Type B pancreatic cell (in vitro differentiated cells): Measurements from ENCODE around the gene IQSEC1. TPM values are rescaled to one million over a fixed set of nuclear protein-coding genes. Genes with fewer than 3 reads are reported as not detected.

Experiments used
- DNase-seq: peaks from one replicate; pipeline ENCODE4 v3.0.0; 2021; ENCODE audit warnings: mixed read lengths; ENCODE audit not compliant: unreplicated experiment; ENCODE audit errors: extremely low spot score
- H3K27ac Mint-ChIP-seq: 2 replicates; pipeline ENCODE4 v1.8.0; 2021; ENCODE audit warnings: mild to moderate bottlenecking, mixed read lengths
- H3K27me3 Mint-ChIP-seq: 2 replicates; pipeline ENCODE4 v1.8.0; 2021; ENCODE audit warnings: mixed read lengths
- H3K36me3 Mint-ChIP-seq: 2 replicates; pipeline ENCODE4 v1.8.0; 2021; ENCODE audit warnings: mixed read lengths
- H3K4me1 Mint-ChIP-seq: one replicate; pipeline ENCODE4 v1.8.0; 2021; ENCODE audit warnings: mixed read lengths; ENCODE audit not compliant: unreplicated experiment
- H3K4me3 Mint-ChIP-seq: 2 replicates; pipeline ENCODE4 v1.8.0; 2021; ENCODE audit warnings: mild to moderate bottlenecking, mixed read lengths
- H3K9me3 Mint-ChIP-seq: 2 replicates; pipeline ENCODE4 v1.8.0; 2021; ENCODE audit warnings: mixed read lengths
- CTCF ChIP-seq: fragments of 200-600 bp; sonication (generic); conservative IDR thresholded peaks from 2 replicates; pipeline ENCODE4 v1.5.0; 2021; ENCODE audit warnings: antibody characterized with exemption, mild to moderate bottlenecking
- total RNA-seq: library from RNA; stranded (reverse); gene quantifications from 2 replicates; pipeline ENCODE4 v1.2.1, GENCODE V29; 2021; ENCODE audit warnings: low replicate concordance

Gene IQSEC1
- total RNA-seq, 1 donor from 2014 or later, result 33.1 TPM

GRCh38 chr3:12891985-12892839, 181.0 kb downstream of the IQSEC1 start:
- Mint-ChIP-seq H3K27ac (no peak overlapping the region), H3K4me1 (peaks cover 37% of the 10 kb centered on the region), H3K9me3 (no peaks in the 10 kb centered on the region), H3K36me3 (no peaks in the 10 kb centered on the region), H3K27me3 (peaks cover 24% of the 10 kb centered on the region), H3K4me3 (no peak overlapping the region)
- no peak for DNase-seq
- peak; percentile 95 for TF ChIP-seq CTCF

- no peak for TF ChIP-seq CTCF
- no peak overlapping the region for H3K4me3 Mint-ChIP-seq
- H3K4me1 Mint-ChIP-seq, result peaks cover 32% of the 10 kb centered on the region
- no peaks in the 10 kb centered on the region for H3K9me3 Mint-ChIP-seq
- no peak overlapping the region for H3K27ac Mint-ChIP-seq
- DNase-seq, result no peak
- no peaks in the 10 kb centered on the region for H3K36me3 Mint-ChIP-seq
- peaks cover 31% of the 10 kb centered on the region for H3K27me3 Mint-ChIP-seq
Observed at GRCh38 chr3:12891391-12891984, 181.7 kb downstream of the IQSEC1 start.

GRCh38 chr3:12890610-12891390, 182.4 kb downstream of the IQSEC1 start:
- Mint-ChIP-seq H3K4me1 (peaks cover 25% of the 10 kb centered on the region), H3K4me3 (no peak overlapping the region), H3K27me3 (peaks cover 33% of the 10 kb centered on the region)

GRCh38 chr3:12886736-12887135, 186.5 kb downstream of the IQSEC1 start:
- no peak for TF ChIP-seq CTCF
- Mint-ChIP-seq H3K9me3 (no peaks in the 10 kb centered on the region), H3K27ac (no peak overlapping the region), H3K4me3 (no peak overlapping the region), H3K27me3 (peaks cover 33% of the 10 kb centered on the region), H3K4me1 (peaks cover 6% of the 10 kb centered on the region), H3K36me3 (no peaks in the 10 kb centered on the region)
- no peak for DNase-seq

More at GRCh38 chr3:12890610-12891390, 182.4 kb downstream of the IQSEC1 start:
- H3K9me3 Mint-ChIP-seq, result no peaks in the 10 kb centered on the region
- H3K27ac Mint-ChIP-seq, result no peak overlapping the region
- no peaks in the 10 kb centered on the region for H3K36me3 Mint-ChIP-seq
- TF ChIP-seq CTCF, result no peak
- no peak for DNase-seq

GRCh38 chr3:12886106-12886679, 187.0 kb downstream of the IQSEC1 start:
- TF ChIP-seq CTCF, result no peak
- DNase-seq, result no peak
- Mint-ChIP-seq H3K9me3 (no peaks in the 10 kb centered on the region), H3K4me3 (no peak overlapping the region), H3K27me3 (peaks cover 32% of the 10 kb centered on the region), H3K4me1 (peaks cover 5% of the 10 kb centered on the region), H3K27ac (no peak overlapping the region), H3K36me3 (no peaks in the 10 kb centered on the region)
